IMR-90 (cell line): ENCODE measurements around the gene SHC2.

Experiments used
- CTCF ChIP-seq: conservative IDR thresholded peaks from 2 replicates; pipeline ENCODE4 v1.5.1; 2012; ENCODE audit warnings: mild to moderate bottlenecking, low read depth, low read length, improper control_type of control experiment
- POLR2A ChIP-seq: IDR thresholded peaks from 2 replicates; pipeline ENCODE4 v1.6.1; 2012; ENCODE audit warnings: mild to moderate bottlenecking, low read depth, low read length
- RAD21 ChIP-seq: IDR thresholded peaks from 2 replicates; pipeline ENCODE4 v1.6.1; 2012; ENCODE audit warnings: low read length, improper control_type of control experiment
- RCOR1 ChIP-seq: IDR thresholded peaks from 2 replicates; pipeline ENCODE4 v1.6.1; 2012; ENCODE audit warnings: mild to moderate bottlenecking, low read length, improper control_type of control experiment; ENCODE audit not compliant: insufficient replicate concordance

GRCh38 chr19:444677-445210, 16.1 kb downstream of the SHC2 start:
- no peak for TF ChIP-seq CTCF
- no peak for TF ChIP-seq RAD21
- no peak for TF ChIP-seq POLR2A
- no peak for TF ChIP-seq RCOR1
